ENCODE results near the gene RASA3.

RASA3 gene

DNA sequence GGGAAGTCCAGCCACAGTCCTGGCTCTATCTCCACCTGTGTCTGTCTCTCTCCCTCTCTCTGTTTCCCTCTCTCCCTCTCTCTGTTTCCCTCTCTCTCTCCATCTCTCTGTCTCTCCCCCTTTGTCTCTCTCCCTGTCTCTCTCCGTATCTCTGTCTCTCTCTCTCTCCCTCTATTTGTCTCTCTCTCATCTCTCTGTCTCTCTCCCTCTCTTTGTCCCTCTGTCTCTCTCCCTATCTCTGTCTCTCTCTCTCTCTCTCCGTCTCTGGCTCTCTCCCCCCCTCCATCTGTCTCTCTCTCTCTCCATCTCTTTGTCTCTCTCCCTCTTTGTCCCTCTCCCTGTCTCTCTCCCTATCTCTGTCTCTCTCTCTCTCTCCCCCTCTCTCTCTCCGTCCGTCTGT lies 119.1 kb downstream of the RASA3 start:
- no peak for DNase-seq

DNA sequence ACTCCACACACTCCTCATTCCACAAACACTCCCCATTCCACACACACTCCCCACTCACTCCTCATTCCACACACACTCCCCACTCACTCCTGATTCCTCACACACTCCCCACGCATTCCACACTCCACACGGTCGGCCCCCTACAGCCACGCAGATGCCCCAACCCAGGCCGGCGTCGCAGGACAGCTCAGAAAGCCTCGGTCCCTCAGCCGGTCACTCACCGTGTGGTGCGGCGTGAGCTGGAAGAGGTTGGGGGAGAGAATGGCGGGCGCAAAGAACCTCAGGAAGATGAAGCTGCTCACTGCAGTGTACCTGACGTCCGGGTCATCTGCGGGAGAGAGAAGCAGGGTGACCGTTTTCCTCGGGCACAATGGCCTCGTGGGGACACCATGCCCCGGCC lies 119.5 kb downstream of the RASA3 start:
- no peak for DNase-seq

DNA sequence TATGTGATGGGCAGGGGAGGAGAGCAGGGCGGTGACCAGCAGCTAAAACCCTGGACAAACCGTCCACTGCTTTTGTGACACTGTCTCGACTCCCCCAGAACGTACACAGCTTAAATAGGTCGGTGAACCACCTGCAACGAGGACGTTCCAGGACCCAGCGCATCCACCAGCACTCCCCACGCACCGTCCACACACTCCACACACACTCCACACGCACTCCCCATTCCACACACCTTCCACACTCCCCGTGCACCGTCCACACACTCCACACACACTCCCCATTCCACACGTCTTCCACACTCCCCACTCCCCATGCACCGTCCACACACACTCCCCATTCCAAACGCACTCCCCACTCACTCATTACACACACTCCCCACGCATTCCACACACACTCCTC lies 120.3 kb downstream of the RASA3 start:
- no peak for DNase-seq

- DNase-seq = no peak
Observed at GRCh38 chr13:114011226-114011625, 121.2 kb downstream of the RASA3 start.

- no peak for DNase-seq
Observed at GRCh38 chr13:114010401-114011101, 121.9 kb downstream of the RASA3 start.

- no peak for DNase-seq
Observed at GRCh38 chr13:114009590-114010400, 122.6 kb downstream of the RASA3 start.

GRCh38 chr13:114008964-114009589 lies 123.3 kb downstream of the RASA3 start:
- DNase-seq = no peak

- DNase-seq = no peak
Observed at GRCh38 chr13:114007566-114007965, 124.9 kb downstream of the RASA3 start.

DNA sequence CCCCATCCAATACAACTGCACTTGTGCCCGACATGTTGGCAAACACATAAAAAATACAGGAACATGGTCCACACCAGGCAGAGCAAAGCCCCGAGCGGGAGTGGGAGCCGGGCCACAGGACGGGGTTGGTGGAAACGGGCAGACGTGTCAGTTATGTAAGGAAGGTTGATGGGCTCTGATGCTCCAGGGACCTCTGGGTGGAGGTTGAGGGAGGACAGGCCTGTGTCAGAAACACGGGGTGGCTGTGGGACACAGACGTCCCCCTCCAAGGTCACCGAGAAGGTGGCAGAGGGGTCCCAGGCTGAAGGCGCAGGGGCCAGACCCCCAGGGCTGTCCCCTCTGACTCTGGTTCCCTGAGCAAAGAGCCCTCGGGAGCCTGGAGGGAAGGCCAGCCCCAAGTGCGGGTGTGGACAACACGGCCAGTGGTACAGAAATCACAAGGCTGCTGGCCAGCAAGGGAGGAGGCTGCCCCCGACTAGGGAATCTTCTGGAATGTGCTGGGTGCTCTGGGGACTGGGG lies 127.2 kb downstream of the RASA3 start:
- DNase-seq = no peak

DNA sequence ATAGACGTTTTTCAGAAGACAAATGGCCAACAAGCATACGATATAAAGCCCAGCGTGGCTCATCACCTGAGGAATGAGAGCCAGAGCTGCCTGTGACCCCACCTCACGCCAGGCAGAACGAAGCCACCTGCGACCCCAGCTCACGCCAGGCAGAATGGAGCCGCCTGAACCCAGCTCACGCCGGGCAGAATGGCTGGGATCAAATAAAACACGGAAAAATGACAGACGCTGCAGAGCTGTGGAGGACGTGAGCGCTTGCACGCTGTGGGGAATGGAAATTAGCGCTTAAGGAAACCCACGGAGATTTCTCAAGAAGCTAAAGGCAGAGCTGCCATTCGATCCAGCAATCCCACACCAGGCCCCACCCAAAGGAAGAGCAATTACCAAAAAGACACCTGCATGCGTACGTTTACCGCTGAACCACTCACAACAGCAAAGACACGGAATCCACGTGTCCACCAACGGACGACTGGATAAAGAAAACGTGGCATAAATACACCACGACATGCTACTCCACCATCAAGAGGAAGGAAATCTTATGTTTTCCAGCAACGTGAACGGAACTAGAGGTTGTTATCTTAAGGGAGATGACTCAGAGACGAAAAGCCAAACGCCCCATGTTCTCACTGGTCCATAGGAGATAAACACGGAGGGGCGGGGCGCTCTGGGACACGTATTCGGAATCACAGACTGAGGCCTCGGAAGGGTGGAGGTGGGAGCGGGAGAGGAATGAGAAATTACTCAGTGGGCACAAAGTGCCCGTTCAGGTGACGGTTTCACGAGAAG lies 127.8 kb downstream of the RASA3 start:
- no peak for DNase-seq

DNA sequence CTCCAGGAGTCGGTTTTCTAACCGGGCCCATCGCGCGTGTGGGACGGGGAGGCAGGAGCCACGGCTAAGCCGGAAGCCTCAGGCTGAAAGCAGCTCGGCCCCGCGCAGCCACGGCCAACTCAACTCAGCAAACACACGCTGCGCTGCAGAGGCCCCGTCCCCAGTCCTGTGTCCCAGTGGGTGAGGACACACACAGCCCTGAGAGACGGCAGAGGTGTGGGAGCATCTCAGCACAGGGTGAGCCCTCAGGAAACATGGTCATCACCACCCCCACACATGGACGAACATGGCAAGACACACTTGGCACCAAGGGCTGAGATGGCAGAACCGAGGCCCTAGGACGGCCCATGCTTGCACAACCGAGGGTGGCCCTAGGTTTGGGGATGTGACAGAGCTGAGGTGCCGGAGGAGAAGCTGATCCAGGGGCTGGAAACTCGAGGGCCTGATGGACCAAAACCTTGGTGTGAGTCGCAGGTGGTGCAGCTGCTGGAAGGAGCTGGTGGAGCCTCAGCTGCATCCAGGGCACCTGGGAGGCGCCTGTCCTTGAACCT lies 129.6 kb downstream of the RASA3 start:
- no peak for DNase-seq

DNA sequence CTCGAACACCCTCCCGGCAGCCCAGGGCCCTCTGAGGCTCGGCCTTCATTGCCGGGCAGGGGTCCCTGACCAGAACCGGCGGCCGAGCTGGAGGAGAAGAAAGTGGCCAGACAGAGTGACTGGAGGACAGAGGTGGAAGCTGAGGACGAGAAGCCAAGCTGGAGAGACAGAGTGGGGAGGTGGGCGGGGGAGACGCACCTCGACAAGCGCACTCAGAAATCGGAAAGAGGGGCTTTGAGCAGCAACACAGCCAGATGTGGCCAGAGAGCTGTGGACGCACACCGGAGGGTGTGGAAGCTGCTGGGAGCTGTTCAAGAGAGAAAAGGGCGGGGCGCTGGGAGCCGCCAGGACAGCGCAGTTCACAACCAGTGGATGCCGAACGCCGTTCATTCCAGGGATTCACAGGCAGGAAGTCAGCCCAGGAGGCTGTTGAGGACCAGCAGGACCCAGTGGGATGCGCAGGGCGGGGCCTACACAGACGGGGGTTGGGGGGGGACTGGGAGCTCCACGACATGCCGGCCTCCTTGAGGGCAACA lies 130.3 kb downstream of the RASA3 start:
- no peak for DNase-seq

DNA sequence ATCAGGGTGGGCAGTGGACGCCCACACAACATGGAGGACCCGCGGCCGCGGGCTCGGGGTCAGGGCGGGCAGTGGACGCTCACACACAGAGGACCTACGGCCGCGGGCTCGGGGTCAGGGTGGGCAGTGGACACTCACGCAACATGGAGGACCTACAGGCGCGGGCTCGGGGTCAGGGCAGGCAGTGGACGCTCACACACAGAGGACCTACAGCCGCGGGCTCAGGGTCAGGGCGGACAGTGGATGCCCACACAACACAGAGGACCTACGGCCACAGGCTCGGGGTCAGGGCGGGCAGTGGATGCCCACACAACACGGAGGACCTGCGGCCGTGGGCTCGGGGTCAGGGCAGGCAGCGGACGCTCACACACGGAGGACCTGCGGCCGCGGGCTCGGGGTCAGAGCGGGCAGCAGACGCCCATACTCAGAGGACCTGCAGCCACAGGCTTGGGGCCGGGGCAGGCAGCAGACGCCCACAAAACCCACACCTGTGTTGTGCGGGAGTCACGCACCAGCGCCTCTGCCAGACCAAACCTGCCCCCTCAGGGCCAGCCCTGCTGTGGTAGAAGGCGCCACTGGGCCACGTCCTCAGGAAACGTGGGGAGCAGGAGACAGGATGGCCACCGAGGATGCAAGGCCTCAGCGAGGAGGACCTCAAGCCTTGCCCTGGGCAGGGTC lies 131.0 kb downstream of the RASA3 start:
- no peak for DNase-seq

- no peak for DNase-seq
Observed at GRCh38 chr13:114000151-114001040, 132.0 kb downstream of the RASA3 start.

- no peak for DNase-seq
Observed at GRCh38 chr13:113999618-113999910, 132.9 kb downstream of the RASA3 start.

DNA sequence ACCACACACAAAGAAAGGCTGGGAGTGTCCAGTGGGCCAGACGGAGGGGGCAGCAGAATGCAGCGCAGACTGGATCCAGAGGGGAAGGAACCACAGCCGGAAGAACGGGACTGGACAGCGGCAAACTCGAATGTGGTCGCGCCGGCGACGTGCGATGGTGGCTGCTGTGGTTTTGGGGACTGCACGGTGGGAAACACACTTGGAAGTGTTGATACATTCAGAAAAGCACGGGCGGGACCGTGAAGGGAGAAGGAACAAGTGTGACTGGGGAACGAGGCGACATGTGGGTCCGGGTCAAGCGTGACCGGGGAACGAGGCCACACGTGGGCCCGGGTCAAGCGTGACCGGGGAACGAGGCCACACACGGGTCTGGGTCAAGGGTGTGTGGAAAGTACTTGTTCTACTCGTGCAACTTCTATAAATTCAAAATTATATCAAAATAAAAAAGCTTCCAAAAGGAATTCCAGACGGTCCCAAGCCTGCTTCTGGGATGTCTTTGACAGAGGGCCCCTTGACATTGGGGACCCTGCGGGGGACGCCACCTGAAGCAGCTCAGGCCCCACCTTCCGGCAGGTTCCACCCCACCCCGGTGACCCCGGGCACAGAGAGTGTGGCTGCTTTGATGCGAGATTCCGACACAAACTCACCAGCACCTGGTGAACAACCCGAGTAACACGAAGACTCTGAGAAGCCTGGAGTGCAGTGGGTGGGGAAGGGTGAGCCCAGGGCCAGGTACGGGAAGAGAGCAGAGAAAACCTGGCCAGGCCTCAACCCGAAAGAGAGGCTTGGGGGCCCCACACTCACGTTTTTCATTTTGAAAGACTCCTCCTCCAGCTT lies 133.4 kb downstream of the RASA3 start:
- DNase-seq = no peak

GRCh38 chr13:113997845-113998751 lies 134.3 kb downstream of the RASA3 start:
- no peak for DNase-seq

DNA sequence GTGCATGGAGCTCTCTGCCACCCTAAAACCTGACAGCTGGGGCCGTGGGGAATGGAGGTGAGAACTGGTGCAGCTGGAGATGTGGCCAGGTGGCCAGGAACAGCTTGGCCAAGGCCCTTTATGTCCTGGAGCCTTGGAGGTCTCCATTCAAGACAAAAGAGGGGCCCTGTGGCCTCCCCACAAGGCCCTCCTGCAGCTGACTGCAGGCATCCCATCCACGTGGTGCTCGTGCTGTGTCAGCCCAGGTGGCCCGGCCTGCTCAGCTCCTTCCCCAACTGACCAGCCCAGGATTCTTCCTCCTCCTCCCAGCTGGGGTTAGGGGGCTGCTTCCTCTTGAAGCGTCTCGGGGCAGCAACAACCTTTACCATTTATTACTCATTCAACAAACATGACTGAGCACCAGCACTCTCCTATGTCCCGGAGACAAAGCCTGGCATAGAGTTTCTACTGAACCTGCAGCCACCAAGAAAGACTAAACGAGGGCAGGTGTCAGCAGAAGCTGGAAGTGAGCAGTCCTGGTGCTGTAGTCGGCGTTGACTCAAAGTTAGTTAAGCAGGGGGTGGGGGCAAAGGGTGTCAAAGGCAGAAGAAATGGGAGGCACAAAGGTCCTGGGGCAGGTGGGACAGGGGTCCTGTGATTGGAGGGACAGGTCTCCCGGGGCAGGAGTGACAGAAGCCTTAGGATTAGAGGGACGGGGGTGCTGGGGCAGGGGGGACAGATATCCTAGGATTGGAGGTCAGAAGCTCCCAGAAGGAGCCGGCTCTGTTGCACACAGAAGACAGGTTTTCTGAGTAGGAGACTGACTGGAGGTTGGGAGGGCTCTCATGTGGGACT lies 135.3 kb downstream of the RASA3 start:
- DNase-seq = no peak
